GM19351 (cell line): Measurements from ENCODE around the gene PHKB.
A peak's percentile ranks its signal among the peaks of the same experiment; 100 is the strongest.
"Not testable (repeated sequence)": the region's sequence is repeated elsewhere in the genome, so short reads cannot be mapped to it uniquely, and the experiment has no call there.

Experiments used
- ATAC-seq: cut with Tn5 transposase; IDR thresholded peaks from one replicate; pipeline ENCODE4 v1.9.1; 2021; ENCODE audit warnings: mild to moderate bottlenecking, moderate library complexity; ENCODE audit not compliant: unreplicated experiment

Gene PHKB

DNA sequence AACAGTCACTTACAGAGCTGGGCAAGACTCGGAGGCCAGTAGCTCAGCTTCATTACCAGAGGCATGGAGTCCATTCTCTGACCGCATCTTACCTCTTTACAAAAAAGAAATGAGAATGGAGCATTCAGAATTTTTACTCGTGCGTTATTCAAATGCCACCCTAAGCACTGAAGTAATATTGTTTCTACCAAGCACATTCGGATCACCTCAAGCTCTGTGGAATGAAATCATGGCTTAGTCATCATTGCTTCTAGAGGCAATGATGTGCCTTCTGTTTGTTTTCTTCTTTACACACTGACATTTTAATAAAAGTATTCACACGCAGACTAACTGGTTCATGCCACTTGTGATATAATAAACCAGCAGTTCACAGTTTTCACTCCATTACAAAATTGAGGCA lies 206.8 kb downstream of the PHKB start:
- ATAC-seq = no peak

DNA sequence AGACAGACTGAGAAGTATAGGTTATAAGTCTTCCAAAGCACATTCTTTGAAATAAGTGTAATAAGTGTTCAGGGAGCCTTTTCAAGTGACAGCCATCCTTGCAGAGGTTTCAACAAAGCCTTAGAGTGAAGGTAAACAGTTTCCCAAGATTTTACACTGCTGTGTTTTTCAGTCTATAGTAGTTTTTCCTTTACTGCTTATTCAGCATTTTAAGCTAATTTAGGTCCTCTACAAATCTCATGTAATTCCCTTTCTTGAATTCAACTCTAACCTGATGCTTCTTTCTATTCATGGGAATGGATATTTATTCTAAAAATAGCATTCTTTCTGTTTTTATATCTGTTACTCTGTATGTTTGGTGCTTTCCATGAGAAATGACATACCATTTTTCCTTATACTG lies 211.3 kb downstream of the PHKB start:
- ATAC-seq = no peak

DNA sequence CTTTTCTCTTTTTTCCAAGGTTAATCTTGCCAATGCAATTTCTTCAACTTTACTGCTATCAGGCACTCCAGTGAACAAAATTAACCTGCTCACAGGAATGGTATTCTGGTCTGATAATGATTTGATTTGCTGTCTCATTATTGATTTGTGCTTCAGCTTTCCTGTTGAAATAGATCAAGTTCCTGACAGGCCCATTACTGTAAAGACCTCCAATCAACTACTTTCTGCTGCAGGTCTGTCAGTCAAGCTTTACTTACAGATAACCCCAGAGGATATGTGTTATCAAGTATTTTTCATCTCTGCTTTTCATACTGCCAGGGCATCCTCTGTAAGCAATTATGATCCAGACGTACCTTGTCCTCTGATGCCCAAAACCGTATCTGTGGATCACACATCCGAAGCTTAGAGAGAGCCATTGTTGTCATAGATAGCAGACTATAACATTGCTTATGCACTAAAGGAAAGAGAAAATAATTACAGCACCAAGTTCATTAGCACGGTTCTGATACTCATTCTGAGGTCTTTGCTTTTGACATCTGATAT lies 215.6 kb downstream of the PHKB start:
- no peak for ATAC-seq

DNA sequence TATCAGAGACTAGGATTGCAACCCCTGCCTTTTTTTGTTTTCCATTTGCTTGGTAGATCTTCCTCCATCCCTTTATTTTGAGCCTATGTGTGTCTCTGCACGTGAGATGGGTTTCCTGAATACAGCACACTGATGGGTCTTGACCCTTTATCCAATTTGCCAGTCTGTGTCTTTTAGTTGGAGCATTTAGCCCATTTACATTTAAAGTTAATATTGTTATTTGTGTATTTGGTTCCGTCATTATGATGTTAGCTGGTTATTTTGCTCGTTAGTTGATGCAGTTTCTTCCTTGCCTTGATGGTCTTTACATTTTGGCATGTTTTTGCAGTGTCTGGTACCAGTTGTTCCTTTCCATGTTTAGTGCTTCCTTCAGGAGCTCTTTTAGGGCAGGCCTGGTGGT lies 220.4 kb downstream of the PHKB start:
- ATAC-seq = not testable (repeated sequence)

DNA sequence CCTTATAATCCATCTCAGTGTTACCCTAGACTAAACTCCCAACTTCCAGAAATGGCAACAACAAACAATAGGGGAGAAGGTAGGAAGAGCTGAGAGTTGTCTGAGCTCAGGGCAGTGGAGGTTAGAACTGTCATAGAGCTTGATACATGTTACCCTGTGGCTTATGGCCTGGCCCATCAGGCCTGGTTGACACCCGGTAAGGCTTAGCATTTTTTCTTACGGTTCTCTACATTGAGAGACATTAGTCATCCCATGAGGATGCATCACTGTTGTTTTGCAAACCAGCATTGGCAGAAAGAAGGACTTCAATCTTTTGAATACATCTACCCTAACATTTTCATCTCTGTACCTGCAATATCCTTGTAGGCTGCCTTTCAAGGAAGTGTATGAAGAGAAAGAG lies 226.6 kb downstream of the PHKB start:
- no peak for ATAC-seq

DNA sequence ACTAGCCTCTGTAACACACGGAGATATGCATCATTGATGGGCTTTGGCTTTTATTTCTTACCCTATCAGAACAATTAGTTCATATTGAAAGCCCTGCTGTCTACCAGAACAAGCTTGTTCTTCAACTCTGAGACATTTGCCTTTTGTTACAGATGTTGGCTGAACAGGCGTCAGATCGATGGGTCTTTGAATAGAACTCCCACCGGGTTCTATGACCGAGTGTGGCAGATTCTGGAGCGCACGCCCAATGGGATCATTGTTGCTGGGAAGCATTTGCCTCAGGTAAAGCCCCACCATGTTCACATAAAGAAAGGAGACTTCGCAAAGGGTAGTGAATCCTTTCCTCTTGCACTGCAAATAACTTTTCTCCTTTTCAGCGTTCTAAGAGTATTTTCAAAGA lies 232.1 kb downstream of the PHKB start:
- no peak for ATAC-seq

DNA sequence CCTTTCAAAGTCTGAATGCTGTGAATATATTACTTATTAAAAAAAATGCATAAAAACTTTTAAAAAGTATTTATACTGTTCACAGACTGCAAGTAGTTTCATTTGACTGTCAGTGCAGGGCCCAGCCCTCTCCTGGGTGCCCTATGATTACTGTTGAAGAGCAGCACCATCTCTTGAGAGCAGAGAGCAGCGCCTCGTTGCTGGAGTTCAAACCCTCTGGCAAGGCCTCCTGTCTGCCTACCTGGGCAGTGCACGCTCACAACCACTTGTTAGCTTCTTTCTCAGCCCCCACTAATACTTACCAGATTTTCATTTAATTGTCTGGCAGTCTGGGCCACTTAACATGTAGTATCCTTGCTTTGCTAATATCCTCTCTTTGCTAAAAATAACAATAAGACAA lies 233.4 kb downstream of the PHKB start:
- ATAC-seq = no peak

DNA sequence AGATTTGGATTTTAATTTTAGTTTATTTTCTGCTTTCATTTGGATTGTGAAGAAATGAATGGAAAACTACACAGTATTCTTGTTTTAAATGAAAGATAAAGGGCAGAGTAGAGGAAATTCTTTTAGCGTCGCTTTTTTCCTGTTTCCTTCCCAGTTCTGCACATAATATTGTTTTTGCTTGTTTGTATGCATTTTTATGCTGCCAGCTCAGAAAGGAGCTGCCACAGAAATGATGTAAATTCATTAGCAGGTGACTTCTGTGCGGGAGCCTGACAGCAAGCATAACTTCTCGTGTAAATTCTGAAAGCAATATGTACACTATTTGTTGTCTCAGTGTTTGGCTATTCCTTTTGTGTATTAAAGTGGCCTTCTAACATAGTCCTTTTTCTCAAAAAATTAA lies 234.6 kb downstream of the PHKB start:
- ATAC-seq = no peak

DNA sequence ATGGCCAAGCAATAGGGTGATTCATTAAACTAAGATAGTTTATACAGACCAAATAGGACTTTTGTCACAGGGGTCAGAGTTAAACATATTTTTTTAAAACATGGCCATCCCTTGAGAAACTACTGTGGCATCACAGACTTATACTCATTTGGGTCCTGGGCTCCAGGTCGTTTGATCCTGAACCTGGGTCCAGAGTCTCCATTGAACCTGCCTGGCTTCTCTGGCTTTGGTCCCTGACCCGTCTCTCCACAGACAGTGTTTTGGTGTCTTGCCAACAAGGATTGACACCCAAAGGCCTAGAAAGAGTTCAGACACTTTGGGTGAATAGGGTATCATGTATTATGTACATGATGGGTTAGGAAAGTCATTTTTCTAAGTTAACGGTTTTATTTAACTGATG lies 236.7 kb downstream of the PHKB start:
- ATAC-seq = no peak

DNA sequence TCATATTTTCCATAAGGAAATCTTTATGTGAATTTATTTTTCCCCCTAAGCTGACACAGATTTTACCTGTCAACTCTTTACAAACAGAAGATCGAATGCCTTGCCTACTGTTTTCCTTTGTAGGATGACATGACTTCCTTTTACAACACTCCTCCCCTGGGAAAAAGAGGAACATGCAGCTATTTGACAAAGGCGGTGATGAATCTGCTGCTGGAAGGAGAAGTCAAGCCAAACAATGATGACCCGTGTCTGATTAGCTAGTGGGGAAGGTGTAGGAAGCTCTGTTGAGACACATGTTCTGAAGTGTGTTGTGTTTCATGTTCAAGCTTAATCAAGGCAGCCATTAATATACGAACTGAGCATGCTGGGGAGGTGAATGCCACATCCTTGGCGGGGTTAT lies 238.0 kb downstream of the PHKB start:
- ATAC-seq = no peak

DNA sequence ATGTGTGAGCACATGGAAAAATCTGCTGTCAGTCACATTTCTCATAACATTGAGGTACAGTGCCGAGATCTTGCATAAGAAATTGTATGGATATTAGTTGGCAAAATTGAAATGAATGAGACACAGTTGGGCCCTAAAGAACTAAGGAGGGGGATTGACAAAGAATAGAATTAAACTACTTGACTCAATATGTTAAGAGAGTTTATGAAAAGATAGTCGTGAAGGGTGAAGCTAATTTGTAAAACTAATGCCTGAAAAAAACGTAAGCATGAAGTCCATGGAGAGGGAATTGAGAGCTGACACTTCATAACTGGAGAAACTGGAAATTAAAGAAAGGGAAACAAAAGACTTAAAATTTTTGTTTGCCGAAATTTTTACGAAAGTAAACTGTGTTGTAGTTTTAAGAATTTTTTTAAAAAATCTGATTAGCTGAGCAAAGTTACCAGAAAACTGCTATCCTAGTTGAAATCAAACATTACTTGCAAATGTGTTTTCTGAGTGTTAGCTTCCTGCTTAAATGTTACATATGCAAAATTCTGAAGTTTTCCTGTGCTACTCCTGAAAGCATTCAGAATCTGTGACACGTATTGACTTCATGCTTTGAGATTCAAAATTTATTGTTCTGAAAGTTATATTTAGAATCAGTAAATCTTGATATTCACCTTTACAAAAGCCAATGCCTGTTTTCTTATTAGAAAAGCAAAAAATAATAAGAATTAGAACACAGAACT lies 239.9 kb downstream of the PHKB start:
- no peak for ATAC-seq

DNA sequence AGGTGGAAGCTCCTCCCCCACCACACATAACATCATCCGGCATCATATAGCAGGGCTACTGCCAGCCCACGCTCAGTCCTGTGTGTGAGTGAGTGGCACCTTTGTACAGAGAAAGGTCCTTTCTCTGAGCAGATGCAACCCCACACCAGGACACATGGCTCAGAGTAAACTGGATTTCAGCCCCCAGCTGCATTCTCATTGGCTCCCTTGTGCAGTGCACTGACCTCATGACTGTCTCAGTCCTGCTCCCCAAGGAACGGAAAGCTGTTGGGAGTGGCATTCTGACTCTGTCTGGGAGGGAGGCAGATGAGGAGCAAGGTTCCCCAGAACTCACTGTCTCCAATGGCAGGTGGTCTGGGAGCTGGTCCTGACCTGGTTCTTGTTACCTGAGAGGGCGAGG lies 244.1 kb downstream of the PHKB start:
- no peak for ATAC-seq

DNA sequence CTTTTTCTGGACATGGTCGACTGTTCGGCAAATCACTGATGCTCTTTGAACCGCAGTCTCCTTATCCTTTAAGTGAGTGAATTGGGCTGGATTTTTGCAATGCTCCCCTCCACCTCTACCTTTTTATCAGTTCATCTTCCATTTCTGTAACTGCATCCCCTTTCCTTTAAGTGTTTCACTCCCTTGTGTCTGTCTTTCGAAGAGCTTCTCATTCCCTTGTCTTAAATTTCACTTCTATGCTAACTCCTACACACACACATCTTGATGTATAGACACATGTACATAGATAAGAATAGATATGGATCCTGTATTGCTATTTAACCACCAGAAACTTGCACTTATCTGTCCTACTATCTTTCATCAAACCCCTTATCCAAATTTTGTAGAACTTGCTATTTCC lies 250.7 kb downstream of the PHKB start:
- ATAC-seq = no peak

DNA sequence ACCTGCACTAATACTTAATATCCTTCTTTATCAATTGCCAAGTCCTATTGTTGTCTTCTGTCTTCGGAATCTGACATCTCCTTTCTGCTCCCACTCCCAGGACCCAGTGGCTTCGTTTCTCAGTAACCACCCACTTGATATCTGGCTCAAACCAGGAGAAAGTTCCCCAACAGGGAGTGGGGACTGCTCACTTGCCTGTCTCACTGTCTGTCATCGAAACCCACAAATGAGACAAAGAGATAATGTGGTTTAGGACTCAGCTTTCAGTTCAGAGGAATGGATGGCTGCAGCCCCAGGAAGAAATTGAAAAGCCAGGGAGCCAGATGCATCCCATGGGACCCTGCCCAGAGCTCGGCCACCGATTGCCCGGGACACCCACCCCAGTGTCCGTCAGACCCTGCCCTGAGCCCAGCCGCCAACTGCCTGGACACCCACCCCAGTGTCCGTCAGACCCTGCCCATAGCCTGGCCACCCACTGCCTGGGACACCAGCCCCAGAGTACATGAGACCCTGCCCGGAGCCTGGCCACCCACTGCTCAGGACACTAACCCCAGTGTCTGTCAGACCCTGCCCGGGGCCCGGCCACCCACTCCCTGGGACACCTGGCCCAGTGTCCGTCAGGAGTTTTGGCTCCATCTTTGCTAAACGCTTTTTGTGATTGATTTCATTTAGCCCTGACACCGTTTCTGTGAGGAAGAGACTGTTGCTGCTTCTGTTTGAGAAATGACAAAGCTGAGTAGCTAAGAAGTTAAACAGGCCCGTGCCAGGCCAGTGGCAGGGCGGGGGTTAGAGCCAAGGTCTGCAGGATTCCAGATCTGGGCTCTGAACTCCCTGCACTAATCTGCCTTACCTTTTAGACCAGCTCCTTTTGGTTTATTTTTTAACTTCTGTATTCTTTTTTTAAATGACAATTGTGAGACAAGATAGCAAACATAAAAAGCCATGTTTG lies 251.4 kb downstream of the PHKB start:
- no peak for ATAC-seq

DNA sequence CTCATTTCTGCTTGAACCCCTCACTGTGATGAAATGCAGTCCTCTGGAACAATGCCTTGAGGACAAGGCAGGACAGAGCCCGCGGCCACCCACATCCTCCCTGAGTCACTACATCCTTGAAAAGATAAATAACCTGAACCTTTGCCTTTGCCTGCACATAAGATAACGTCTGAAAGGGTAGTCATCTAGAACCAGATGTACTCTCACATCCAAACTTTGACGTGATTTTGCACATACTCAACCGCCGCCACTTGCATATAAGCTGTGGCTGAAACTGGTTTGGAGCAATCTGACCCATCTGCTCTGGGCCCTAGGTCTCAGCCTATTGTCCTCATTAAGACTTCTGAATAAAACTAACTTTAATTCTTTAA lies 252.1 kb downstream of the PHKB start:
- ATAC-seq = peak; percentile 90

DNA sequence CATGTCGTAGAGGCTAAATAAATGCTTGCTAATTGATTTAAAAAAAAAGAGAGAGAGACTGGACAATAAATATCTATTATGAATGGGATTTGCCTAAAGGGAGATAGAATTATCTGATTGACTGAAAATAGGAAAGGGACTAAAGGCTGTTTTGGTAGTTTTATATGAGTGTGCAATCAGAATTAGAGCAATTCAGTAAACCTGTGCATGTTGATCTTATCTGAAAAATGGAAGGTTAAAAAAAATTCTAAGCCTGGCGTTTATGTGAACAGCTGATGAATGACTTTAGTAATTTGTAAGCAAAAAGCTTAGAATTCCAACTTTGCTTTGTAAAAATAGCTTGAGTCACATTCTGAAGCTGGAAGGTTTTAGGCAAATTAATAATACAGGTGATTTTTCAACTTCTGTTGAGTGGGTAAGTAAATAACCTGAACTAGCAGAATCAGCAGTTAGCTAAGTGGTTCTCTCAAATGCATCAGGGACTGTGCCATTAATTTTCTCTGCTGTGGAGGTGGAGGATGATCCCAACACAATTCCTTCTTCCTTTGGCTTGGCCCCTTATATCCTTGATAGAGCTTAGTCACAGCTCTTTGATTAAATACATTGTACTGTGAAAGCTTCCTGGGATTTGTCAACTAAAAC lies 254.4 kb downstream of the PHKB start:
- no peak for ATAC-seq

DNA sequence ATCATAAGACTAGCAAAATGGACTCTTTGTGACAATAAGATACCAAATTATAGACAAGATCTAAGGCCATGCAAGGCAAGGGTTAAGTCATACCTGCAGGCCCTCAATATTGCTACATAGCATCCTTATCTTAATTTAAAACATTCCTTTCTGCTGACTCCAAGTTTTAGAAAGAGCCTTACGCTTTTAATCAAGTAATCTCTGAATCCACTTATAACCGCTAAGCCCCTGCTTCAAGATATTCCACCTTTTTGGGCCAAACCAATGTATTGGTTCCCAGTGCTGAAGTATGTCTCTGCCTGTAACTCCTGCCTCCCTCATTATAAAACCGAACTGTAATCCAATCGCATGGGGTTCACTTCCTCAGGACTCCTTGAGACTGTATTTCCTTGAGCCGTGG lies 255.4 kb downstream of the PHKB start:
- no peak for ATAC-seq

DNA sequence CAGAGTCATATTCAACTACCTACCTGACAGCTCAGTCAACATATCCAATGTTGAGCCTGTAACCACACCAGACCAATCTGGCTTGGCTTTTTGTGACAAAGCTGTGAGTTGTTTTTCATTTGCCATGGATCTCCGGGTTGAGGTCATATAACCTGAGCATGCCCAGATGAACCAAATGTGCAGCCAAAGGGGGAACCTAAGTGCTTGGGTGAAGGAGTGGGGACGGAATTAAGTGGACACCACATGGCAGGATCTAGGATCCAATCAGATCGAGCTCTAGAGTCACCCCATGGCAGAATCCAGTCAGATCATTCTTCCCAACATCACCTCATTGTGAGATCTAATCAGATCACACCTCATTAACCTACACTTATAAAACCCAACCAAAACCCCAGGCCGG lies 258.6 kb downstream of the PHKB start:
- no peak for ATAC-seq

DNA sequence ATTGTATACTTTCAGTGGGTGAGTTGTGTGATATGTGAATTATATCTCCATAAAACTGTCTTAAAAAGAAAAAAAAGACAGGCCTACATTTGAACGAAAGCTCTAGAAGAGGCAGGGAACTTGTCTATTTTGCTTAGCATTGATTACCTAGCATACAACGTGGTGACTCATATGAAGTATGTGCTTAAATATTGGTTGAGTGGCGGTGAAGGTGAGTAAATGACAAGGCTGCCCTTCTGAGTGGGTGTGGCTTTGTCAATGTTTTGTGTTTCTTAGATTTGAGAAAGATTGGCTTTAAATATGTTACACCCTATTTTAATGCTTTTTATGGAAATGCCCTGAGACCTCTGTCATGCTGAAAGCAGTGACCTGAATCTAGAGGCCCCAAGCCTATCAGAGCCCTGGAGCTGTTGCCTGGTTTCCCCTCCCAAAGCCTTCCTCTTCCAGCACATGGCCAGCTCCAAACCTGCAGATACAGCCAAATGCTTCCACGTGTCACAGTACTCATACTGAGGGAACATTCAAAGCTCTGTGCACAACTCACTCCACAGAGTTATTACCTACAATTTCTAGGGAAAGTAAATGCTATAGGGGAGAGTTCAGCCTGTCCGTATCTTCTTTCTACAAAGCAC lies 260.0 kb downstream of the PHKB start:
- no peak for ATAC-seq

DNA sequence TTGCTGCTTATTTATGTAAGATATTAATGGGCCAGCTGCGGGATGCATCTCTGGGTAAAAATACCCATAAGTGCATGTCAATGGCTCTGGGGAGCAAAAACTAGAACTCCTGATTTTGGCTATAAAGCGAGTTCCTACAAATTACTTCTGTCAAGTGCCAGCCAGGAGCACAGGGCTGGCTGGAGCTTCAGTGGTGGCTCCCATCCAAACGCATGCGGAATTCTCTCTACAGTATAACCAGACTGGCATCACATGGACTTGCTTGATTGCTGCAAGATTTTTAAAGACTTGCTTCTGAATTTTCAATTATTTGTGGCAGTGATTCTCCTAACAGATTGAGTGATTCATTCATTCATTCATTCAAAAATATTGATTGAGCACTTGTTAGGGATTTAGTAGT lies 260.9 kb downstream of the PHKB start:
- no peak for ATAC-seq

DNA sequence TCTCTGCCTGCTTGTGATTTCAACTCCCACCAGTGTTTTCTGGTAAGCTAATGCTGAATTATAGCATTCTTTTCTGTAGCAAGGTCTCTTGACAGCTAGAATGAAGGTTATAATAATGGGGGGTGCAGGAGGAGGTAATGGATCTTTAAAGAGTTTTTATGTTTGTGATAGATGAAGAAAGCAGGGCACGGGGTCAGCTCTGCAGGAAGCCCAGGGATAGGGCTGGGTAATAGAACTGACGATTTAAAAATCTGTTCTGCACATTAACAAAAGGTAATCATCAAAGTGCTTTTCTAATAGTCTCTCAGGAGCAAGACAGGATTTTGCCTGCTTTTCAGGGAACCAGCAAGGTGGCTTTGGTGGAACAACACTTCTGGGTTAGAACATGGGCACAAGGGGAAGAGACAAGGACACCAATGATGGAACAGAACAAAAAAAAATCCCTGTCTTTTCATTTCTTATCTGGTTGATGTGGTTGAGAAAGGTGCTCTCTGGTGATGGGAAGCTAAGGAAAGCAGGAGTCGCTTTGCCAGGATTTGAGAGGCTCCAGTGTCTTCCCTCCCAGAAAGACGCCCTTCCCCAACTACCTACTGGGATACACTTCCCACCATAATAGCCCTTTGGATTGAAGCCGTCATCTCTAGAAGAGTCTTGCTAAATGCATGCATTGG lies 263.1 kb downstream of the PHKB start:
- ATAC-seq = no peak
